HG03108 (cell line): Measurements from ENCODE around the gene MARCHF2.
"Not testable (repeated sequence)": the region's sequence is repeated elsewhere in the genome, so short reads cannot be mapped to it uniquely, and the experiment has no call there.

ENCODE experiments used
- ATAC-seq: cut with Tn5 transposase; IDR thresholded peaks from one replicate; pipeline ENCODE4 v1.9.1; 2021; ENCODE audit warnings: moderate library complexity; ENCODE audit not compliant: unreplicated experiment

Gene MARCHF2, protein sequence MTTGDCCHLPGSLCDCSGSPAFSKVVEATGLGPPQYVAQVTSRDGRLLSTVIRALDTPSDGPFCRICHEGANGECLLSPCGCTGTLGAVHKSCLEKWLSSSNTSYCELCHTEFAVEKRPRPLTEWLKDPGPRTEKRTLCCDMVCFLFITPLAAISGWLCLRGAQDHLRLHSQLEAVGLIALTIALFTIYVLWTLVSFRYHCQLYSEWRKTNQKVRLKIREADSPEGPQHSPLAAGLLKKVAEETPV

GRCh38 chr19:8412783-8413628 is at the start of gene MARCHF2:
Gene MARCHF2 (plus strand): TSS chr19:8413305. CDS start chr19:8421841, 8,536 bp downstream.
- ATAC-seq = peak; percentile 99

DNA sequence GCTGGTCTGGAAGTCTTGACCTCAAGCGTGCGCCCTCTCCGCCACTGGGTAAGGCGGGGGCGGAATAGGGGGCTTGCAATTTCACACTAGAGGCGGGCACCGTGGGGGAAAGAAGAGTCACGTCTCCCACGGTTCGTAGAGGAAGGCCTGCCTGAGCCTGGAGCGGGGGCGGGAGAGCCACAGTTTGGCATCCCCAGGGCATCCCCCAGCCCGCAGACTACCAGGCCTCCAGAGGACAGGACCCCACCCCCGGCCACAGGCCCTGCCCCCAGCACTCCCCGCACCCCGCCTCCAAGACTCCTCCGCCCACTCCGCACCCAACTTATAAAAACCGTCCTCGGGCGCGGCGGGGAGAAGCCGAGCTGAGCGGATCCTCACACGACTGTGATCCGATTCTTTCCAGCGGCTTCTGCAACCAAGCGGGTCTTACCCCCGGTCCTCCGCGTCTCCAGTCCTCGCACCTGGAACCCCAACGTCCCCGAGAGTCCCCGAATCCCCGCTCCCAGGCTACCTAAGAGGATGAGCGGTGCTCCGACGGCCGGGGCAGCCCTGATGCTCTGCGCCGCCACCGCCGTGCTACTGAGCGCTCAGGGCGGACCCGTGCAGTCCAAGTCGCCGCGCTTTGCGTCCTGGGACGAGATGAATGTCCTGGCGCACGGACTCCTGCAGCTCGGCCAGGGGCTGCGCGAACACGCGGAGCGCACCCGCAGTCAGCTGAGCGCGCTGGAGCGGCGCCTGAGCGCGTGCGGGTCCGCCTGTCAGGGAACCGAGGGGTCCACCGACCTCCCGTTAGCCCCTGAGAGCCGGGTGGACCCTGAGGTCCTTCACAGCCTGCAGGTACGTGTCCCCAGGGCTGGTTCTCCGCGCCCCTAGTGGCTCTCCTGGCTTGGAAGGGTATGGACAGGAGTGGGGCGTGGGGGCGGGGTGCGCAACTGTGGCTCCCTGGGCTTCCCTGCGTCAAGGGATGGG is 49.0 kb upstream of the MARCHF2 start, which contains the start of gene ANGPTL4:
TSS of gene ANGPTL4 (plus strand) at position 353 of the 969 bp plus-strand sequence. CDS start at position 520, 167 bp downstream.
- ATAC-seq = no peak

GRCh38 chr19:8366121-8366581 is 47.0 kb upstream of the MARCHF2 start:
- no peak for ATAC-seq

DNA sequence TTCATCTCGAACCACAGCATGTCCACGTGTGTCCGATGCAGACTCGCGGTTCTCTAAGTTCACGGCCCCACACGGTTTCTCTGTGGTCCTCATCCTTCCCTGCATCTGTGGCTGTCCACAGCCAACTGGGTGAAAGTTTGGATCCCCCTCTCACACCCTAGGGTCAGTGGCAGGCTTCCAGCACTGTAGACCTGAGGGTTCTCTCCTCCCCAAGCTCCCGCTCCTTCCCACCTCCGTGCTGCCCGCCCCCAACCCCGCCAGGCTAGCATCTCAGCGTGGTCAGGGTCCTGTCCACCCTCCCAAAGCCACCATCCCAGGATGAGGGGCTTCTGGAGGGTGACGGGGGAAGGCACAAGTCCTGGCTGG is 46.2 kb upstream of the MARCHF2 start:
- no peak for ATAC-seq

DNA sequence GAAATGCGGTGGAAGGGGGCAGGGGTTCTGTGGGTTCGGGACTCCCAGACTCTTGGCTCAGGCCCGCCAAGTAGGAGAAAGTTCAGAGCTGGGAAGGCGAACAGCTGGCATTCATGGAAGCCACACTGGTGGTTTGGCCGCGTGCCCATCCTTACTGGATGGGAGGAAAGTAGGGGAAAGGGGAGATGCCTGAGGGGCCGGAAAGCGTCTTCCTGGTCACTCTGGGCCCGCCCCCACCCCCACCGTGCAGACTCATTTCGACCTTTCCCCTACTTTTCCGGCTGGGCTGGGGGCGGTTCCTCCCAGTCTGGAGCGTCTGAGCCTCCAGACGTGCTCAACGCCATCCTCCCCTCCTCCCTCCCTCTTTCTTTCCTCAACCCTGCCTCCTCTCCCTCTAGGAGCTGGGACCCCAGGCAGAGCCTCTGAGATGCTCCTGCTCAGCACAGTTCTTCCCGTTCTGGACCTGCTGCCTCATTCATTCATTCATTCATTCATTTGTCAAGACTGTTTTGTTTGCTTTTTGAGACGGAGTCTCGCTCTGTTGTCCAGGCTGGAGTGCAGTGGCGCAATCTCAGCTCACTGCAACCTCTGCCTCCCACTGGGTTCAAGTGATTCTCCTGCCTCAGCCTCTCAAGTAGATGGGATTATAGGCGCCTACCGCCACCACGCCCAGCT is 45.6 kb upstream of the MARCHF2 start:
- no peak for ATAC-seq

GRCh38 chr19:8370176-8371010 is 42.7 kb upstream of the MARCHF2 start:
- ATAC-seq = no peak

GRCh38 chr19:8371011-8371804 is 41.9 kb upstream of the MARCHF2 start:
- no peak for ATAC-seq

DNA sequence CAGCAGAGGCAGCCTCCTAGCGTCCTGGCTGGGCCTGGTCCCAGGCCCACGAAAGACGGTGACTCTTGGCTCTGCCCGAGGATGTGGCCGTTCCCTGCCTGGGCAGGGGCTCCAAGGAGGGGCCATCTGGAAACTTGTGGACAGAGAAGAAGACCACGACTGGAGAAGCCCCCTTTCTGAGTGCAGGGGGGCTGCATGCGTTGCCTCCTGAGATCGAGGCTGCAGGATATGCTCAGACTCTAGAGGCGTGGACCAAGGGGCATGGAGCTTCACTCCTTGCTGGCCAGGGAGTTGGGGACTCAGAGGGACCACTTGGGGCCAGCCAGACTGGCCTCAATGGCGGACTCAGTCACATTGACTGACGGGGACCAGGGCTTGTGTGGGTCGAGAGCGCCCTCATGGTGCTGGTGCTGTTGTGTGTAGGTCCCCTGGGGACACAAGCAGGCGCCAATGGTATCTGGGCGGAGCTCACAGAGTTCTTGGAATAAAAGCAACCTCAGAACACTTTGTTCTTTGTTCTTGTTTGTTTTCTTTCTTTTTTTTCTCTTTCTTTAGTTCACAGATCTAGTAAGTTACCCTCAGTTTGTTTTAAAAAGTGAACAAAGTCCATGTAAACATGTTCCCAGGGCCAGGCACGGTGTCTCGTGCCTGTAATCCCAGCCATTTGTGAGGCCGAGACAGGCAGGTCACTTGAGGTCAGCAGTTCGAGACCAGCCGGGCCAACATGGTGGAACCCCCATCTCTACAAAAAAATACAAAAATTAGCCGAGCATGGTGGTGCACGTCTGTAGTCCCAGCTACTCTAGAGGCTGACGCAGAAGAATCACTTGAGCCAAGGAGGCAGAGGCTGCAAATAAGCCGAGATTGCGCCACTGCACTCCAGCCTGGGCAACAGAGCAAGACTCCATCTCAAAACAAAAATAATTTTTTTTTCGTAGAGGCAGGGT is 39.0 kb upstream of the MARCHF2 start:
- no peak for ATAC-seq

DNA sequence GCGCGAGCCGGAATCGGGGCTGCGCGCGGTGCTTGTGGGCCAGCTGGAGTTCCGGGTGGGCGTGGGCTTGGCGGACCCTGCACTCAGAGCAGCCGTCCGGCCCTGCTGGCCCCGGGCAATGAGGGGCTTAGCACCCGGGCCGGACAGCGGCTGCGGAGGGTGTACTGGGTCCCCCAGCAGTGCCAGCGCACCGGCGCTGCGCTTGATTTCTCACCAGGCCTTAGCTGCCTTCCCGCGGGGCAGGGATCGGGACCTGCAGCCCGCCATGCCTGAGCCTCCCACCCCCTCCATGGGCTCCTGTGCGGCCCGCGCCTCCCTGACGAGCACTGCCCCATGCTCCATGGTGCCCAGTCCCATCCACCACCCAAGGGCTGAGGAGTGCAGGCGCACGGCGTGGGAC is 37.3 kb upstream of the MARCHF2 start:
- not testable (repeated sequence) for ATAC-seq

DNA sequence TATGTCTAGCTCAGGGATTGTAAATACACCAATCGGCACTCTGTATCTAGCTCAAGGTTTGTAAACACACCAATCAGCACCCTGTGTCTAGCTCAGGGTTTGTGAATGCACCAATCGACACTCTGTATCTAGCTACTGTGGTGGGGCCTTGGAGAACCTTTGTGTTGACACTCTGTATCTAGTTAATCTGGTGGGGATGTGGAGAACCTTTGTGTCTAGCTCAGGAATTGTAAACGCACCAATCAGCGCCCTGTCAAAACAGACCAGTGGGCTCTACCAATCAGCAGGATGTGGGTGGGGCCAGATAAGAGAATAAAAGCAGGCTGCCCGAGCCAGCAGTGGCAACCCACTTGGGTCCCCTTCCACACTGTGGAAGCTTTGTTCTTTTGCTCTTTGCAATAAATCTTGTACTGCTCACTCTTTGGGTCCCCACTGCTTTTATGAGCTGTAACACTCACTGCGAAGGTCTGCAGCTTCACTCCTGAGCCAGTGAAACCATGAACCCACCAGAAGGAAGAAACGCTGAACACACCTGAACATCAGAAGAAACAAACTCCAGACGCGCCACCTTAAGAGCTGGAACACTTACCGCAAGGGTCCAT is 36.6 kb upstream of the MARCHF2 start:
- ATAC-seq = not testable (repeated sequence)

GRCh38 chr19:8377598-8377997 is 35.5 kb upstream of the MARCHF2 start:
- no peak for ATAC-seq

- ATAC-seq = not testable (repeated sequence)
These were observed 33.8 kb upstream of the MARCHF2 start for GRCh38 chr19:8379156-8379891.

DNA sequence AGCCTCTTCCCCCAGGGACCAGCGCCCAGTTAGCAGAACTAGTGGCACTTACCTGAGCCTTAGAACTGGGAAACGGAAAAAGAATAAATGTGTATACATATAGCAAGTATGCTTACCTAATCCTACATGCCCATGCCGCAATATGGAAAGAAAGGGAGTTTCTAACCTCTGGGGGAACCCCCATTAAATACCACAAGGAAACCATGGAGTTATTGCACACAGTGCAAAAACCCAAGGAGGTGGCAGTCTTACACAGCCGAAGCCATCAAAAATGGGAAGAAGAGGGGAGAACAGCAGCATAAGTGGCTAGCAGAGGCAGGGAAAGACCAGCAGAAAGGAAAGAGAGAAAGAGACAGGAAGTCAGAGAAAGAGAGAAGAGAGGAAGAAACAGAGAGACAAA is 28.5 kb upstream of the MARCHF2 start:
- ATAC-seq = not testable (repeated sequence)

DNA sequence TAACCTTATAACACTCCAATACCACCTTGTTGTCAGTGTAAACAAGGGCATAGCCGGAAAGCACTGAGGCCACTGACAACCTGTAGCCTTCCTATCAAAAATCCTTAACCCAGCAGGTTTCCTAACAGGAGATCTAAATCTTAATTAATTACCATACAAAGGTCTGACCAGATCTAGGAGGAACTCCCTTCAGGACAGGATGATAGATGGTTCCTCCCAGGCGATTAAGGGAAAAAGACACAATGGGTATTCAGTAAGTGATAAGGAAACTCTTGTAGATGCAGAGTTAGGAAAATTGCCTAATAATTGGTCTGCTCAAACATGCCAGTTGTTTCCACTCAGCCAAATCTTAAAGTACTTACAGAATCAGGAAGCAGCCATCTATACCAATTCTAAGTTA is 28.0 kb upstream of the MARCHF2 start:
- ATAC-seq = not testable (repeated sequence)

DNA sequence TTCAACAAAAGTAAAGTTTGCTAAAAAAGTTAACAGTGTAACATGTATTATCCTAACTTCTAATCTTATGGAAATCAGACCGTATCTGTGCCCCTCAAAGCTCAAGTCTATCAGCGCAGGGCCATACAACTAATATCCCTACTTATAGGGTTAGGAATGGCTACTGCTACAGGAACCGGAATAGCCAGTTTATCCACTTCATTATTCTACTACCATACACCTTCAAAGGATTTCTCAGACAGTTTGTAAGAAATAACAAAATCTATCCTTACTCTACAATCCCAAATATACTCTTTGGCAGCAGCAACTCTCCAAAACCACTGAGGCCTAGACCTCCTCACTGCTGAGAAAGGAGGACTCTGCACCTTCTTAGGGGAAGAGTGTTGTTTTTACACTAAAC is 27.5 kb upstream of the MARCHF2 start:
- not testable (repeated sequence) for ATAC-seq

DNA sequence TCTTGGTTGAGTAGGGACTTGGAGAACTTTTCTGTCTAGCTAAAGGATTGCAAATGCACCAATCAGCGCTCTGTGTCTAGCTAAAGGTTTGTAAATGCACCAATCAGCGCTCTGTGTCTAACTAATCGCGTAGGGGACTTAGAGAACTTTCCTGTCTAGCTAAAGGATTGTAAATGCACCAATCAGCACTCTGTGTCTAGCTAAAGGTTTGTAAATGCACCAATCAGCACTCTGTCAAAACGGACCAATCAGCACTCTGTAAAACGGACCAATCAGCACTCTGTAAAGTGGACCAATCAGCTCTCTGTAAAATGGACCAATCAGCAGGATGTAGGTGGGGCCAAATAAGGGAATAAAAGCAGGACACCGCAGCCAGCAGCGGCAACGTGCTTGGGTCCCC is 26.7 kb upstream of the MARCHF2 start:
- ATAC-seq = not testable (repeated sequence)
